RCC 7860 (cell line): ENCODE data around the gene SEMA6B.
"Not testable (repeated sequence)": the region's sequence is repeated elsewhere in the genome, so short reads cannot be mapped to it uniquely, and the experiment has no call there.

Experiments
- DNase-seq: peaks from one replicate; pipeline ENCODE4 v3.0.0-alpha.2; 2015; ENCODE audit warnings: low spot score
- FAIRE-seq: peaks from 2 replicates; lab custom pipeline; 2012; peaks lifted over from hg19 to GRCh38; lab: Jason Lieb, UNC

Gene SEMA6B

GRCh38 chr19:4559569-4559968 lies at the start of gene SEMA6B:
Gene SEMA6B, minus strand, starts transcription at chr19:4559684. Its CDS starts 1,227 bp downstream, at chr19:4558457.
- FAIRE-seq (no peak), DNase-seq (no peak)

GRCh38 chr19:4606921-4607678 lies 47.6 kb upstream of the SEMA6B start:
- no peak for FAIRE-seq
- no peak for DNase-seq

- no peak for DNase-seq
- no peak for FAIRE-seq
Measured at GRCh38 chr19:4606181-4606580, 46.7 kb upstream of the SEMA6B start.

GRCh38 chr19:4604912-4605311 lies 45.4 kb upstream of the SEMA6B start:
- FAIRE-seq (no peak), DNase-seq (no peak)

GRCh38 chr19:4602915-4603314 lies 43.4 kb upstream of the SEMA6B start:
- DNase-seq, result no peak
- FAIRE-seq, result no peak

- DNase-seq, result no peak
- FAIRE-seq, result no peak
Measured at GRCh38 chr19:4602173-4602788, 42.8 kb upstream of the SEMA6B start.

- FAIRE-seq (no peak), DNase-seq (no peak)
Measured at GRCh38 chr19:4600893-4601292, 41.4 kb upstream of the SEMA6B start.

- FAIRE-seq, result no peak
Measured at GRCh38 chr19:4600082-4600481, 40.6 kb upstream of the SEMA6B start.

GRCh38 chr19:4598712-4599111 lies 39.2 kb upstream of the SEMA6B start:
- DNase-seq (no peak), FAIRE-seq (no peak)

More at GRCh38 chr19:4600082-4600481, 40.6 kb upstream of the SEMA6B start:
- DNase-seq, result no peak

- DNase-seq, result no peak
- FAIRE-seq, result no peak
Measured at GRCh38 chr19:4597975-4598671, 38.6 kb upstream of the SEMA6B start.

GRCh38 chr19:4597278-4597974 lies 37.9 kb upstream of the SEMA6B start:
- no peak for FAIRE-seq
- no peak for DNase-seq

- DNase-seq (no peak), FAIRE-seq (no peak)
Measured at GRCh38 chr19:4596033-4596904, 36.8 kb upstream of the SEMA6B start.

- not testable (repeated sequence) for FAIRE-seq, DNase-seq
Measured at GRCh38 chr19:4595158-4595557, 35.7 kb upstream of the SEMA6B start.

GRCh38 chr19:4594201-4594600 lies 34.7 kb upstream of the SEMA6B start:
- no peak for FAIRE-seq
- DNase-seq, result no peak

GRCh38 chr19:4593409-4593851 lies 33.9 kb upstream of the SEMA6B start:
- peak; percentile 21 for FAIRE-seq

GRCh38 chr19:4592445-4592844 lies 33.0 kb upstream of the SEMA6B start:
- DNase-seq (no peak), FAIRE-seq (no peak)

More at GRCh38 chr19:4593409-4593851, 33.9 kb upstream of the SEMA6B start:
- peak; percentile 51 for DNase-seq

- FAIRE-seq, result no peak
Measured at GRCh38 chr19:4591320-4591719, 31.8 kb upstream of the SEMA6B start.

GRCh38 chr19:4590559-4590958 lies 31.1 kb upstream of the SEMA6B start:
- DNase-seq, result no peak
- FAIRE-seq, result no peak

More at GRCh38 chr19:4591320-4591719, 31.8 kb upstream of the SEMA6B start:
- no peak for DNase-seq

- DNase-seq, result no peak
- FAIRE-seq, result no peak
Measured at GRCh38 chr19:4589579-4590410, 30.3 kb upstream of the SEMA6B start.
